Measurements from ENCODE around the gene MT1M. TPM values are rescaled to one million over a fixed set of nuclear protein-coding genes. Genes with fewer than 3 reads are reported as not detected.

Gene MT1M
- total and polyA plus RNA-seq, 2 of the 8 experiments (the other 6 are each of a cell fraction or from before 2014, with no cell fraction given) = 2.1 TPM; not detected in 1

GRCh38 chr16:56603589-56603988, 28.9 kb upstream of the MT1M start:
- Histone ChIP-seq H3K18ac (ENCODE audit: extremely low read depth, low read length) (no peak overlapping the region), H3K56ac (replicated peaks; ENCODE audit: insufficient read length, low read depth, low read length) (no peak overlapping the region), H3K9ac (replicated peaks in 1 of 4; ENCODE audit: extremely low read depth in 1 of 4, low read depth in 3 of 4, low read length in 3 of 4) (no peak overlapping the region), H3K4me3 (ENCODE audit: extremely low read depth in 1 of 4, insufficient read depth in 2 of 4, low read depth in 3 of 4, low read length in 4 of 4) (no peak overlapping the region), H2BK20ac (ENCODE audit: low read length) (no peak overlapping the region), H2AFZ (ENCODE audit: low read length) (no peak overlapping the region), H3K4me2 (ENCODE audit: insufficient read depth in 1 of 2, low read depth in 2 of 2, low read length in 2 of 2) (no peak overlapping the region), H2AK5ac (ENCODE audit: low read depth, low read length) (no peak overlapping the region), H3K9me3 (ENCODE audit: insufficient read depth in 2 of 2, low read depth in 1 of 2, low read length in 1 of 2) (no peaks in the 10 kb centered on the region), H3K36me3 (ENCODE audit: control insufficient read depth in 2 of 4, insufficient read depth in 4 of 4, low read length in 3 of 4) (no peaks in the 10 kb centered on the region), H3K23ac (ENCODE audit: insufficient read length) (no peak overlapping the region), H3K27ac (ENCODE audit: low read depth, low read length) (no peak overlapping the region), H3K14ac (ENCODE audit: insufficient read length) (no peak overlapping the region), H4K20me1 (replicated peaks in 1 of 2; ENCODE audit: control insufficient read depth in 1 of 2, insufficient read depth in 2 of 2, low read length in 2 of 2) (peaks cover 0 to 2% of the 10 kb centered on the region in 2 experiments), H3K23me2 (ENCODE audit: low read depth, low read length) (peaks cover 7% of the 10 kb centered on the region; the same call in 1 of the 2 replicates), H2BK12ac (ENCODE audit: low read depth, low read length) (no peak overlapping the region), H3K79me2 (ENCODE audit: control insufficient read depth in 1 of 2, insufficient read depth in 2 of 2, low read length in 2 of 2) (no peaks in the 10 kb centered on the region), H3K27me3 (replicated peaks in 1 of 4; ENCODE audit: control insufficient read depth in 3 of 4, extremely low read depth in 1 of 4, insufficient read depth in 3 of 4, low read length in 3 of 4) (peaks cover 2 to 25% (median 17%) of the 10 kb centered on the region in 4 experiments), H3K79me1 (ENCODE audit: low read depth, low read length) (no peaks in the 10 kb centered on the region), H3K4me1 (replicated peaks in 1 of 4; ENCODE audit: control insufficient read depth in 3 of 4, insufficient read depth in 4 of 4, low read length in 3 of 4) (peaks cover 0 to 6% (median 3%) of the 10 kb centered on the region in 4 experiments; a peak in 3 of 7 replicates), H4K5ac (ENCODE audit: insufficient read length, low read depth, low read length) (no peak overlapping the region), H2BK5ac (ENCODE audit: low read depth, low read length) (no peak overlapping the region), H4K8ac (ENCODE audit: extremely low read depth, insufficient read depth, low read length) (no peak overlapping the region), H3K4ac (replicated peaks; ENCODE audit: insufficient read length, low read depth, low read length) (no peak overlapping the region), H2BK15ac (ENCODE audit: low read length) (no peak overlapping the region), H4K91ac (replicated peaks; ENCODE audit: insufficient read length, low read length) (no peak overlapping the region), H2BK120ac (replicated peaks; ENCODE audit: low read depth, low read length) (no peak overlapping the region)
- peak; percentile 28 for FAIRE-seq
- POLR2A ChIA-PET (ENCODE audit: partially characterized antibody) = interaction anchor here (0.7 to 1.0 kb wide), 2 partner anchors 22 to 64 kb away, joined by 3 to 5 read pairs; partner anchors contain the start of genes MT1E and MT1G
- 76% methylated on average over 4 of the region's 4 CpGs; no CpG with 5 or more reads in 1 of the 2 experiments for WGBS, 2 experiments (ENCODE audit: extremely low coverage in 1 of 2, insufficient coverage in 1 of 2, insufficient read length in 1 of 2, insufficient replicate concordance in 2 of 2, low coverage in 1 of 2, low lambda C conversion rate in 2 of 2, missing lambda C conversion rate in 1 of 2)
- no peak for DNase-seq (ENCODE audit: low read depth in 1 of 2, low spot score in 2 of 2)
- CTCF ChIA-PET (ENCODE audit: partially characterized antibody) = interaction anchor here (0.7 to 9.2 kb wide), 24 partner anchors 8 to 188 kb away, joined by 3 to 85 read pairs (median 4); partner anchors contain the start of genes MT1E and MT3
- TF ChIP-seq CTCF (IDR thresholded peaks at IDR 0.05; ENCODE audit: control extremely low read depth in 1 of 3, insufficient read depth in 1 of 3, low read depth in 1 of 3, low read length in 3 of 3) (peak; percentile 50 to 70 (median 59)), PHF8 (conservative IDR thresholded peaks at IDR 0.05; ENCODE audit: low read depth, low read length) (no peak), EZH2 (IDR thresholded peaks at IDR 0.05; ENCODE audit: low read depth, low read length, severe bottlenecking) (no peak), TAF1 (IDR thresholded peaks at IDR 0.05; ENCODE audit: low read depth, low read length) (no peak), YY1 (IDR thresholded peaks at IDR 0.05; ENCODE audit: low read depth, low read length) (no peak), SP2 (IDR thresholded peaks at IDR 0.05; ENCODE audit: low read length) (no peak), SIX5 (IDR thresholded peaks at IDR 0.05; ENCODE audit: low read depth, low read length) (no peak), KDM5A (IDR thresholded peaks at IDR 0.05; ENCODE audit: low read length) (no peak), POLR2A (IDR thresholded peaks at IDR 0.05; ENCODE audit: control extremely low read depth in 1 of 2, low read depth in 2 of 2, low read length in 2 of 2) (no peak), RAD21 (IDR thresholded peaks at IDR 0.05 in 1 of 2, conservative IDR thresholded peaks at IDR 0.05 in 1 of 2; ENCODE audit: low read depth in 2 of 2, low read length in 2 of 2) (peak; percentile 59 to 67), TAF7 (optimal IDR thresholded peaks at IDR 0.05; ENCODE audit: borderline replicate concordance, low read depth, low read length) (no peak), POU5F1 (IDR thresholded peaks at IDR 0.05; ENCODE audit: low read depth, low read length) (no peak)

Data from H1 (cell line).